GM12873 (cell line): ENCODE data around the gene SIGLEC15.

Source experiments
- TF ChIP-seq, protein P1 (sequence below): IDR thresholded peaks from 2 replicates; pipeline ENCODE4 v1.5.1; 2012; ENCODE audit warnings: low read depth, mild to moderate bottlenecking, moderate library complexity, low read length, control low read depth; ENCODE audit not compliant: insufficient read depth; ENCODE audit errors: missing control alignments

The SIGLEC15 gene

GRCh38 chr18:45851161-45851925 is 25.9 kb downstream of the SIGLEC15 start:
- TF ChIP-seq, protein P1, sequence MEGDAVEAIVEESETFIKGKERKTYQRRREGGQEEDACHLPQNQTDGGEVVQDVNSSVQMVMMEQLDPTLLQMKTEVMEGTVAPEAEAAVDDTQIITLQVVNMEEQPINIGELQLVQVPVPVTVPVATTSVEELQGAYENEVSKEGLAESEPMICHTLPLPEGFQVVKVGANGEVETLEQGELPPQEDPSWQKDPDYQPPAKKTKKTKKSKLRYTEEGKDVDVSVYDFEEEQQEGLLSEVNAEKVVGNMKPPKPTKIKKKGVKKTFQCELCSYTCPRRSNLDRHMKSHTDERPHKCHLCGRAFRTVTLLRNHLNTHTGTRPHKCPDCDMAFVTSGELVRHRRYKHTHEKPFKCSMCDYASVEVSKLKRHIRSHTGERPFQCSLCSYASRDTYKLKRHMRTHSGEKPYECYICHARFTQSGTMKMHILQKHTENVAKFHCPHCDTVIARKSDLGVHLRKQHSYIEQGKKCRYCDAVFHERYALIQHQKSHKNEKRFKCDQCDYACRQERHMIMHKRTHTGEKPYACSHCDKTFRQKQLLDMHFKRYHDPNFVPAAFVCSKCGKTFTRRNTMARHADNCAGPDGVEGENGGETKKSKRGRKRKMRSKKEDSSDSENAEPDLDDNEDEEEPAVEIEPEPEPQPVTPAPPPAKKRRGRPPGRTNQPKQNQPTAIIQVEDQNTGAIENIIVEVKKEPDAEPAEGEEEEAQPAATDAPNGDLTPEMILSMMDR, result no peak

- TF ChIP-seq, protein P1, result no peak
Measured at GRCh38 chr18:45852631-45853030, 27.2 kb downstream of the SIGLEC15 start.

GRCh38 chr18:45854036-45854586 is 28.6 kb downstream of the SIGLEC15 start:
- TF ChIP-seq, protein P1, result no peak

DNA sequence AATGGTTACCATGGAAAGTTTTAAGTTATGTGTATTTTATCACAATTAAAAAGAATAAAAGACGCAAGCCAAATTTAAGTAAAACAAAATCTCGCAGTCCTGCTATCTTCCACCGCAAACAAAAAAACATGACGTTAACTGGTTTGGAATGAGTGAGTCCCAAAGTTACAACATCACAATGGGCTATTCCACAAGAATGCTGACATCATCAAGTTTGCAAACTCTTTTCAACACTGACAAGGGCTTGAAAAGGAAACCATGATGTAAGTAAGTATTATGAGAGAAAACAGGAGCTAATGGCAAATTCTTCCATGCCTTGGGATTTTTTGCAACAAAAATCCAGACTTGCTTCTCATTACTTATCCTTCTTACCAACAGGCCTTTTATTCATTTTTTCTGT is 31.1 kb downstream of the SIGLEC15 start:
- TF ChIP-seq, protein P1, result no peak

DNA sequence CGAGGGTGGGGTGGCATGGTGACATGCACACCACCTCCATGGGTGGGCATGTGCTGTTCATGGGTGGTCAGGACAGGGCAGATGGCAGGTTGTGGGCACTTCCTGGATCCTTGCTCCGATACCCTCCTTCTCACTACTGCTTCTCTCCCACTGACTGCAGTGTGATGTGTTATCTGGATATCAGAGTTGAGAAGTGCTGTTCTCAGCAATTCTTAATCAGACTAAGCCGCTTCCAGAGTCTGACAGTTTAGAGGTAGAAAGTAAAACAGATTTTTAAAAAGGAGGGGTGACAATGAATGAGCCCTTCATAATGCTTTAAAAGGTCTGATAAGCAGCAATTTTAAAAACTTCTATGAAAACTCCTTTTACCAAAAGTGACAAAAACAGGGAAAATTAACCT is 33.9 kb downstream of the SIGLEC15 start:
- TF ChIP-seq, protein P1, result no peak

GRCh38 chr18:45860492-45860891 is 35.0 kb downstream of the SIGLEC15 start:
- TF ChIP-seq, protein P1, result no peak

- TF ChIP-seq, protein P1, result no peak
Measured at GRCh38 chr18:45860971-45861370, 35.5 kb downstream of the SIGLEC15 start.
